Thymus (tissue), 11 donors: Measurements from ENCODE around the gene PYGL. TPM values are rescaled to one million over a fixed set of nuclear protein-coding genes. Genes with fewer than 3 reads are reported as not detected.
A peak's percentile ranks its signal among the peaks of the same experiment; 100 is the strongest.

ENCODE experiments used
- DNase-seq, 9 donors: peaks; one replicate each; pipeline ENCODE4 v3.0.0-alpha.2; 2013; ENCODE audit warnings: low spot score in 9 of 9, low read depth in 6 of 9, missing footprints in 1 of 9
- H3K27ac ChIP-seq, 2 donors: one replicate each; pipeline ENCODE4 v1.5.1; 2013; ENCODE audit warnings: control low read depth in 1 of 2, low read depth in 1 of 2, low read length in 1 of 2, mild to moderate bottlenecking in 1 of 2, moderate library complexity in 1 of 2
- H3K27me3 ChIP-seq, 2 donors: one replicate each; pipeline ENCODE4 v1.5.1; 2013; ENCODE audit warnings: low read length in 1 of 2; ENCODE audit not compliant: control insufficient read depth in 2 of 2, insufficient read depth in 1 of 2
- H3K36me3 ChIP-seq, 2 donors: one replicate each; pipeline ENCODE4 v1.5.1; 2013; ENCODE audit warnings: low read length in 1 of 2, mild to moderate bottlenecking in 1 of 2, moderate library complexity in 1 of 2; ENCODE audit not compliant: control insufficient read depth in 2 of 2, insufficient read depth in 2 of 2
- H3K4me1 ChIP-seq, 2 donors: one replicate each; pipeline ENCODE4 v1.5.1; 2013; ENCODE audit warnings: low read length in 2 of 2; ENCODE audit not compliant: control insufficient read depth in 2 of 2, insufficient read depth in 2 of 2
- H3K4me3 ChIP-seq, 2 donors: one replicate each; pipeline ENCODE4 v1.5.1; 2013; ENCODE audit warnings: low read length in 2 of 2, control low read depth in 1 of 2, mild to moderate bottlenecking in 1 of 2
- H3K9me3 ChIP-seq, 2 donors: one replicate each; pipeline ENCODE4 v1.5.1; 2013; ENCODE audit warnings: low read length in 1 of 2, mild to moderate bottlenecking in 1 of 2; ENCODE audit not compliant: control insufficient read depth in 2 of 2, insufficient read depth in 1 of 2
- WGBS: extraction: QIAGEN DNeasy Blood & Tissue Kit; methylation state at CpG from one replicate; pipeline ENCODE4 v1.1.7; 2013; 5-methylcytosine and 5-hydroxymethylcytosine counted together
- polyA plus RNA-seq: library from polyadenylated mRNA; stranded (reverse); fragments of 200-250 nt; gene quantifications from one replicate; pipeline ENCODE4 v1.2.3, GENCODE V29; 2013
- total RNA-seq: library from RNA; stranded (reverse); fragments of 120-200 nt; gene quantifications from one replicate; pipeline ENCODE4 v1.2.4, GENCODE V29; 2013
- donor health status: healthy.

PYGL gene
- total and polyA plus RNA-seq, 2 donors = 6.8 to 27.5 TPM

GRCh38 chr14:50871914-50872732, 72.2 kb downstream of the PYGL start, which contains the start of gene ABHD12B:
TSS of gene ABHD12B (plus strand) at chr14:50872053. CDS start at chr14:50872175, 122 bp downstream.
- H3K4me3 ChIP-seq = peak within 1 kb of the TSS in 1 of 2 donors; percentile 18
- 14% methylated on average over 63 of the region's 63 CpGs for WGBS
- no peaks in the 10 kb centered on the region for H3K36me3 ChIP-seq
- DNase-seq = no peak
- H3K27ac ChIP-seq = no peak within 1 kb of the TSS
- peaks cover 19 to 46% of the 10 kb centered on the region in 2 donors for H3K27me3 ChIP-seq
- peaks cover 21 to 41% of the 10 kb centered on the region in 2 donors for H3K4me1 ChIP-seq
- no peaks in the 10 kb centered on the region for H3K9me3 ChIP-seq

- no peak for DNase-seq
- no peak overlapping the region for H3K27ac ChIP-seq
- no peak overlapping the region for H3K4me3 ChIP-seq
- no peaks in the 10 kb centered on the region for H3K9me3 ChIP-seq
- peaks cover 15 to 38% of the 10 kb centered on the region in 2 donors for H3K27me3 ChIP-seq
- H3K4me1 ChIP-seq = peaks cover 21 to 33% of the 10 kb centered on the region in 2 donors
- no peaks in the 10 kb centered on the region for H3K36me3 ChIP-seq
- WGBS = 84% methylated on average over 5 of the region's 5 CpGs
Measured at GRCh38 chr14:50871228-50871627, 73.1 kb downstream of the PYGL start.

GRCh38 chr14:50865391-50866076, 78.7 kb downstream of the PYGL start:
- H3K9me3 ChIP-seq = no peaks in the 10 kb centered on the region
- H3K36me3 ChIP-seq = no peaks in the 10 kb centered on the region
- DNase-seq = no peak
- peaks cover 0 to 5% of the 10 kb centered on the region in 2 donors for H3K27me3 ChIP-seq
- no peak overlapping the region for H3K4me3 ChIP-seq
- H3K4me1 ChIP-seq = peaks cover 0 to 3% of the 10 kb centered on the region in 2 donors
- no peak overlapping the region for H3K27ac ChIP-seq
- 65% methylated on average over 11 of the region's 11 CpGs for WGBS

GRCh38 chr14:50864946-50865345, 79.3 kb downstream of the PYGL start:
- 98% methylated on average over 5 of the region's 5 CpGs for WGBS
- Histone ChIP-seq H3K36me3 (no peaks in the 10 kb centered on the region), H3K27ac (no peak overlapping the region), H3K4me3 (no peak overlapping the region), H3K27me3 (no peaks in the 10 kb centered on the region), H3K4me1 (peaks cover 0 to 6% of the 10 kb centered on the region in 2 donors), H3K9me3 (no peaks in the 10 kb centered on the region)
- no peak for DNase-seq

- Histone ChIP-seq H3K9me3 (no peaks in the 10 kb centered on the region), H3K36me3 (no peaks in the 10 kb centered on the region), H3K4me1 (peaks cover 4 to 10% of the 10 kb centered on the region in 2 donors), H3K27ac (no peak overlapping the region), H3K4me3 (no peak overlapping the region), H3K27me3 (no peaks in the 10 kb centered on the region)
- no peak for DNase-seq
Measured at GRCh38 chr14:50864237-50864636, 80.0 kb downstream of the PYGL start.

GRCh38 chr14:50862036-50862570, 82.2 kb downstream of the PYGL start:
- 94% methylated on average over 4 of the region's 4 CpGs for WGBS
- H3K4me3 ChIP-seq = no peak overlapping the region
- peaks cover 6 to 13% of the 10 kb centered on the region in 2 donors for H3K4me1 ChIP-seq
- H3K27me3 ChIP-seq = no peaks in the 10 kb centered on the region
- no peak overlapping the region for H3K27ac ChIP-seq
- no peaks in the 10 kb centered on the region for H3K36me3 ChIP-seq
- DNase-seq = no peak
- no peaks in the 10 kb centered on the region for H3K9me3 ChIP-seq

- no peaks in the 10 kb centered on the region for H3K27me3 ChIP-seq
- WGBS = under 1% methylated on average over 6 of the region's 6 CpGs
- peaks cover 6 to 13% of the 10 kb centered on the region in 2 donors for H3K4me1 ChIP-seq
- DNase-seq = peak; percentile 57 to 91 (median 75)
- H3K27ac ChIP-seq = peak overlapping the region in 1 of 2 donors; percentile 79
- H3K4me3 ChIP-seq = peak overlapping the region; percentile 45 to 73
- no peaks in the 10 kb centered on the region for H3K9me3 ChIP-seq
- no peaks in the 10 kb centered on the region for H3K36me3 ChIP-seq
Measured at GRCh38 chr14:50860478-50861086, 83.7 kb downstream of the PYGL start.

- Histone ChIP-seq H3K4me1 (peaks cover 13 to 22% of the 10 kb centered on the region in 2 donors), H3K27me3 (no peaks in the 10 kb centered on the region), H3K36me3 (no peaks in the 10 kb centered on the region), H3K9me3 (no peaks in the 10 kb centered on the region), H3K27ac (peak overlapping the region; percentile 53 to 59), H3K4me3 (peak overlapping the region; percentile 45 to 73)
- DNase-seq = no peak
- WGBS = 0% methylated on average over 1 of the region's 1 CpG
Measured at GRCh38 chr14:50859296-50859624, 85.0 kb downstream of the PYGL start.

- no peak for DNase-seq
- H3K9me3 ChIP-seq = no peaks in the 10 kb centered on the region
- H3K4me3 ChIP-seq = no peak overlapping the region
- H3K27me3 ChIP-seq = no peaks in the 10 kb centered on the region
- no peak overlapping the region for H3K27ac ChIP-seq
- H3K36me3 ChIP-seq = no peaks in the 10 kb centered on the region
- peaks cover 13 to 26% of the 10 kb centered on the region in 2 donors for H3K4me1 ChIP-seq
- 89% methylated on average over 5 of the region's 5 CpGs for WGBS
Measured at GRCh38 chr14:50856660-50857059, 87.6 kb downstream of the PYGL start.
